ENCODE results near the gene HES4. TPM values are rescaled to one million over a fixed set of nuclear protein-coding genes. Genes with fewer than 3 reads are reported as not detected.

Gene HES4
- total and polyA plus RNA-seq, 2 donors (not counting 1 experiment from before 2014, with no cell fraction given) = 0.49 to 2.0 TPM

- H4K20me1 ChIP-seq (ENCODE audit: control insufficient read depth, extremely low read depth, insufficient read depth, low read length) = no peaks in the 10 kb centered on the region
- H3K27me3 ChIP-seq (ENCODE audit: control insufficient read depth, insufficient read depth, low read length) = no peaks in the 10 kb centered on the region
- no peaks in the 10 kb centered on the region for H3K4me1 ChIP-seq (ENCODE audit: control insufficient read depth, extremely low read depth, insufficient read depth, low read length)
- no peak overlapping the region for H3K4me2 ChIP-seq (ENCODE audit: extremely low read depth, insufficient read depth, low read length)
- no peaks in the 10 kb centered on the region for H3K36me3 ChIP-seq (ENCODE audit: control insufficient read depth, insufficient read depth, low read length)
- H3K27ac ChIP-seq (ENCODE audit: insufficient read depth, low read length) = no peak overlapping the region
- no peaks in the 10 kb centered on the region for H3K79me2 ChIP-seq (ENCODE audit: control insufficient read depth, insufficient read depth, low read length)
- no peak for TF ChIP-seq EZH2 (IDR thresholded peaks at IDR 0.05; ENCODE audit: low read length, missing control alignments)
- TF ChIP-seq CTCF (conservative IDR thresholded peaks at IDR 0.05 in 1 of 2, IDR thresholded peaks at IDR 0.05 in 1 of 2; ENCODE audit: low read depth in 1 of 2, low read length in 2 of 2) = no peak
- H2AFZ ChIP-seq (ENCODE audit: low read length) = no peak overlapping the region
- no peaks in the 10 kb centered on the region for H3K9me3 ChIP-seq (ENCODE audit: control insufficient read depth, insufficient read depth, low read depth, low read length)
- H3K4me3 ChIP-seq (replicated peaks in 1 of 4; ENCODE audit: control extremely low read depth in 1 of 4, insufficient read depth in 1 of 4, low read depth in 3 of 4, low read length in 4 of 4) = no peak overlapping the region
- no peak overlapping the region for H3K9ac ChIP-seq (ENCODE audit: insufficient read depth, low read length)
- no peak for DNase-seq (ENCODE audit: low read depth in 2 of 2)
Observed at GRCh38 chr1:974293-974640, 25.6 kb downstream of the HES4 start.

GRCh38 chr1:973459-974292 is 26.2 kb downstream of the HES4 start:
- Histone ChIP-seq H3K4me1 (ENCODE audit: control insufficient read depth, extremely low read depth, insufficient read depth, low read length) (no peaks in the 10 kb centered on the region), H3K9me3 (ENCODE audit: control insufficient read depth, insufficient read depth, low read depth, low read length) (no peaks in the 10 kb centered on the region), H4K20me1 (ENCODE audit: control insufficient read depth, extremely low read depth, insufficient read depth, low read length) (no peaks in the 10 kb centered on the region), H3K36me3 (ENCODE audit: control insufficient read depth, insufficient read depth, low read length) (no peaks in the 10 kb centered on the region), H2AFZ (ENCODE audit: low read length) (no peak overlapping the region), H3K27me3 (ENCODE audit: control insufficient read depth, insufficient read depth, low read length) (no peaks in the 10 kb centered on the region), H3K79me2 (ENCODE audit: control insufficient read depth, insufficient read depth, low read length) (no peaks in the 10 kb centered on the region), H3K27ac (ENCODE audit: insufficient read depth, low read length) (no peak overlapping the region), H3K9ac (ENCODE audit: insufficient read depth, low read length) (no peak overlapping the region), H3K4me2 (ENCODE audit: extremely low read depth, insufficient read depth, low read length) (no peak overlapping the region), H3K4me3 (replicated peaks in 1 of 4; ENCODE audit: control extremely low read depth in 1 of 4, insufficient read depth in 1 of 4, low read depth in 3 of 4, low read length in 4 of 4) (no peak overlapping the region)
- no peak for TF ChIP-seq EZH2 (IDR thresholded peaks at IDR 0.05; ENCODE audit: low read length, missing control alignments)
- no peak for TF ChIP-seq CTCF (conservative IDR thresholded peaks at IDR 0.05 in 1 of 2, IDR thresholded peaks at IDR 0.05 in 1 of 2; ENCODE audit: low read depth in 1 of 2, low read length in 2 of 2)
- no peak for DNase-seq (ENCODE audit: low read depth in 2 of 2)

GRCh38 chr1:972726-973458 is 27.0 kb downstream of the HES4 start:
- Histone ChIP-seq H3K9me3 (ENCODE audit: control insufficient read depth, insufficient read depth, low read depth, low read length) (no peaks in the 10 kb centered on the region), H2AFZ (ENCODE audit: low read length) (no peak overlapping the region), H3K27me3 (ENCODE audit: control insufficient read depth, insufficient read depth, low read length) (no peaks in the 10 kb centered on the region), H3K4me2 (ENCODE audit: extremely low read depth, insufficient read depth, low read length) (no peak overlapping the region), H3K36me3 (ENCODE audit: control insufficient read depth, insufficient read depth, low read length) (no peaks in the 10 kb centered on the region), H3K4me1 (ENCODE audit: control insufficient read depth, extremely low read depth, insufficient read depth, low read length) (no peaks in the 10 kb centered on the region), H3K27ac (ENCODE audit: insufficient read depth, low read length) (no peak overlapping the region), H4K20me1 (ENCODE audit: control insufficient read depth, extremely low read depth, insufficient read depth, low read length) (no peaks in the 10 kb centered on the region), H3K79me2 (ENCODE audit: control insufficient read depth, insufficient read depth, low read length) (no peaks in the 10 kb centered on the region), H3K4me3 (replicated peaks in 1 of 4; ENCODE audit: control extremely low read depth in 1 of 4, insufficient read depth in 1 of 4, low read depth in 3 of 4, low read length in 4 of 4) (no peak overlapping the region), H3K9ac (ENCODE audit: insufficient read depth, low read length) (no peak overlapping the region)
- TF ChIP-seq CTCF (conservative IDR thresholded peaks at IDR 0.05 in 1 of 2, IDR thresholded peaks at IDR 0.05 in 1 of 2; ENCODE audit: low read depth in 1 of 2, low read length in 2 of 2) = no peak
- TF ChIP-seq EZH2 (IDR thresholded peaks at IDR 0.05; ENCODE audit: low read length, missing control alignments) = no peak
- DNase-seq (ENCODE audit: low read depth in 2 of 2) = no peak

Data from fibroblast of lung (primary cell).